Fibroblast of mammary gland (primary cell): Measurements from ENCODE around the gene ARSI.

ENCODE experiments used
- DNase-seq: peaks from one replicate; pipeline ENCODE4 v3.0.0-alpha.2; 2010; ENCODE audit warnings: low read depth
- H3K4me3 ChIP-seq: 2 replicates; pipeline ENCODE4 v1.5.1; 2011; ENCODE audit warnings: low read depth, mild to moderate bottlenecking, low read length, moderate library complexity; ENCODE audit not compliant: control insufficient read depth
- CTCF ChIP-seq: conservative IDR thresholded peaks from 2 replicates; pipeline ENCODE4 v1.5.1; 2011; ENCODE audit warnings: low read depth, low read length, inconsistent platforms; ENCODE audit not compliant: control insufficient read depth, insufficient read depth

ARSI gene

GRCh38 chr5:150302301-150303069 lies at the start of gene ARSI:
Gene ARSI (minus strand): TSS chr5:150302905. CDS start chr5:150302373, 532 bp downstream.
- H3K4me3 ChIP-seq = peak within 1 kb of the TSS; percentile 38
- TF ChIP-seq CTCF = no peak
- peak; percentile 68 for DNase-seq

GRCh38 chr5:150350524-150351344 lies 48.0 kb upstream of the ARSI start:
- TF ChIP-seq CTCF = peak; percentile 72
- DNase-seq = peak; percentile 81
- H3K4me3 ChIP-seq = no peak overlapping the region

GRCh38 chr5:150349681-150350275 lies 47.1 kb upstream of the ARSI start:
- H3K4me3 ChIP-seq = no peak overlapping the region
- no peak for TF ChIP-seq CTCF
- no peak for DNase-seq

DNA sequence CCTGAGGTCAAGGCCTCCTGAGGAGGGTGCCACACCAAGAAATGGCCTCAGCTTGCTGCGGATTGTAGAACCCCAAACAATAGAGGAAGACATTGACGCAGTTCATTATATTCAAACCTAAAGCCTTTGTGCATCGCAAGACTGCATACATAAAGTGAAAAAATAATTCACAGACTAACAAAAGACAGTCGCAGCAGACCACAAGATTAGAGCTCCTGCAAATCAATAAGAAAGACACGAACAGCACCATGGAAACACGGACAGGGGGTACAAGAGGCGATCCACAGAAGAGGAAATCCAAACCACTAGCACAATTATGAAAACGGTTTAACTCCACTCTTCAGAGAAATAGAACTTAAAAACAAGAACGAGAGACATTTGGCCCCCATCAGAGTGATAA lies 44.7 kb upstream of the ARSI start:
- TF ChIP-seq CTCF = no peak
- no peak overlapping the region for H3K4me3 ChIP-seq
- DNase-seq = no peak

DNA sequence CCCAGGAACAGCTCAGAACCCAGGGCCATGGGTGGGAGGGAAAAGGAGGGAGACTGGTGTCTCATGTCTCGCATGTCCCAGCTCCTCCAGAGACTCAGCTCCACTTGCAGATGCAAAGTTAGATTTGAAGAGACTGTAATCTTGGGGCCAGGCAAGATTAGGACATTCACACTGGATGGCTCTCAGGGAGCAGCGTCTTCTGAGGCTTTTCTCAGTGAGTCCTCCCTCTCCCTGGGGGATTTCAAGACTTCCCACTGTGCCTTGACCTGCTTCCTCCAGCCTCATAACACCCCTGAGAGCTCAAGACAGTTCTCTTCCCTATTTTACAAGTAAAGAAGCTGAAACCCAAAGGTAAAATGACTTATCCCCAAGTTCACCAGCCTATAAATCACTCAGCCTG lies 44.3 kb upstream of the ARSI start:
- TF ChIP-seq CTCF = no peak
- DNase-seq = no peak

GRCh38 chr5:150346592-150346991 lies 43.9 kb upstream of the ARSI start:
- no peak for TF ChIP-seq CTCF
- no peak overlapping the region for H3K4me3 ChIP-seq
- DNase-seq = no peak

More for the DNA sequence above, 44.3 kb upstream of the ARSI start:
- no peak overlapping the region for H3K4me3 ChIP-seq
